Dendritic cell treated with granulocyte-macrophage colony-stimulating factor and Interleukin-4, amounts not matched to agents 40 ng/mL and 50 ng/mL, for 4 days (primary cell): ENCODE results near the gene MACROD1.

Experiments
- H3K27ac Mint-ChIP-seq: one replicate; pipeline ENCODE4 v1.8.0; 2022; ENCODE audit warnings: mild to moderate bottlenecking, mixed read lengths
- H3K27me3 Mint-ChIP-seq: one replicate; pipeline ENCODE4 v1.8.0; 2022; ENCODE audit warnings: mild to moderate bottlenecking, mixed read lengths
- H3K36me3 Mint-ChIP-seq: one replicate; pipeline ENCODE4 v1.8.0; 2022; ENCODE audit warnings: low read depth, mixed read lengths
- H3K4me1 Mint-ChIP-seq: one replicate; pipeline ENCODE4 v1.8.0; 2022; ENCODE audit warnings: low read depth, mixed read lengths
- H3K4me3 Mint-ChIP-seq: one replicate; pipeline ENCODE4 v1.8.0; 2022; ENCODE audit warnings: mild to moderate bottlenecking, moderate library complexity, mixed read lengths
- H3K9me3 Mint-ChIP-seq: one replicate; pipeline ENCODE4 v1.8.0; 2022; ENCODE audit warnings: mixed read lengths
- intact Hi-C: fragments of 100-400 bp; cut with micrococcal nuclease; formaldehyde crosslinking; loops from one replicate; pipeline ENCODE4 v1.15.0; 2022

Gene MACROD1

DNA sequence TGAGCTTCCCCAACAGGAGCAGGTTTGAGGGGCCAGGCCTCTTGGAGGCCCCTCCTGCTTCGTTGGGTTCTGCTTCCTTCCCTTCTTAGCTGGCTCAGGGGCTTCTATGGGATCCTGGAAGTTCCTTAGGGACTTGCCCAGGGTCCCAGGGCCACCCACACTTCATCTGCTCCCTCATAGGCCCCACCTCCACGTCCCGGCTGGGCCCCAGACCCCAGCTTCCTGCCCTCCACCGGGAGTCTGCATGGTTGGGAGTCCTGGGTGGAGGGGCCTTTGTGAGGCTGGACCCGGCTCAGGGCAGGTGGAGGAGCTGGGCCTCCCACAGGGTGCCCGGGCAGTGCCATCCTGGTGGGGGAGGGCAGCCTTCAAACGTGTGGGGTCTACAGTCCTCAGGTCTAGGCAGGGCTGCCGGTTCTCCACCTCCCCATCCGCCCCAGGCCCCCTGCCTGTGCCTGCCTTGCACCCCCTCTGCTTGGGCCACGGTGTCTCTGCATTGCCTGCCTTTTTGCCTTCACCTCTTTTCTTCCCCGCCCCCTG lies 168.0 kb downstream of the MACROD1 start:
- H3K9me3 Mint-ChIP-seq, result no peaks in the 10 kb centered on the region

DNA sequence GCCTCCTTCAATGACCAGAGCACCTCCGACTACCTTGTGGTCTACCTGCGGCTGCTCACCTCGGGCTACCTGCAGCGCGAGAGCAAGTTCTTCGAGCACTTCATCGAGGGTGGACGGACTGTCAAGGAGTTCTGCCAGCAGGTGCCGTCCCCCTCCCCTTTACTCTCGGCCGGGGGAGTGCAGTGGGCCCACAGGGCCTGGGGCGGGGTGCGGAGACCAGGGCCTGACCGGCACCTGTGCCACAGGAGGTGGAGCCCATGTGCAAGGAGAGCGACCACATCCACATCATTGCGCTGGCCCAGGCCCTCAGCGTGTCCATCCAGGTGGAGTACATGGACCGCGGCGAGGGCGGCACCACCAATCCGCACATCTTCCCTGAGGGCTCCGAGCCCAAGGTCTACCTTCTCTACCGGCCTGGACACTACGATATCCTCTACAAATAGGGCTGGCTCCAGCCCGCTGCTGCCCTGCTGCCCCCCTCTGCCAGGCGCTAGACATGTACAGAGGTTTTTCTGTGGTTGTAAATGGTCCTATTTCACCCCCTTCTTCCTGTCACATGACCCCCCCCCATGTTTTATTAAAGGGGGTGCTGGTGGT lies 168.7 kb downstream of the MACROD1 start:
- peaks cover 62% of the 10 kb centered on the region for H3K36me3 Mint-ChIP-seq
- H3K9me3 Mint-ChIP-seq, result no peaks in the 10 kb centered on the region
- peaks cover 45% of the 10 kb centered on the region for H3K27me3 Mint-ChIP-seq
- intact Hi-C loops, result no loop called here
- peaks cover 81% of the 10 kb centered on the region for H3K4me1 Mint-ChIP-seq
- H3K4me3 Mint-ChIP-seq, result no peak overlapping the region
- H3K27ac Mint-ChIP-seq, result no peak overlapping the region

More for the DNA sequence above, 168.0 kb downstream of the MACROD1 start:
- peaks cover 52% of the 10 kb centered on the region for H3K27me3 Mint-ChIP-seq
- peaks cover 85% of the 10 kb centered on the region for H3K4me1 Mint-ChIP-seq
- peaks cover 57% of the 10 kb centered on the region for H3K36me3 Mint-ChIP-seq
- no peak overlapping the region for H3K4me3 Mint-ChIP-seq
- intact Hi-C loops, result no loop called here
- peak overlapping the region; percentile 9 for H3K27ac Mint-ChIP-seq

DNA sequence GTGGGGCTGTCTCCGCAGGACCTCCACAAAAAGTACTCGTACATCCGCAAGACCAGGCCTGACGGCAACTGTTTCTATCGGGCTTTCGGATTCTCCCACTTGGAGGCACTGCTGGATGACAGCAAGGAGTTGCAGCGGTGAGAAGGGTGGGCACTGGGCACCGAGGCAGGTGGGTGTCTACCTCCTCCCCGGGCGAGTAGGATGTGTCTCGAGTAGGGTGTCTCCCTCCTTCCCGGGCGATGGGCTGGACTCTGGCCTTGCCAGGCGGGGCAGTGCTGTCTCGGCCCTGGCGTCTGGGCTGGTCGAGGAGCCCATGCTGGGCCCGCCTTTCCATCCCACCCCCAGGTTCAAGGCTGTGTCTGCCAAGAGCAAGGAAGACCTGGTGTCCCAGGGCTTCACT lies 169.4 kb downstream of the MACROD1 start:
- H3K27me3 Mint-ChIP-seq, result peaks cover 38% of the 10 kb centered on the region
- H3K27ac Mint-ChIP-seq, result no peak overlapping the region
- H3K4me1 Mint-ChIP-seq, result peaks cover 81% of the 10 kb centered on the region
- intact Hi-C loops, result no loop called here
- no peaks in the 10 kb centered on the region for H3K9me3 Mint-ChIP-seq
- no peak overlapping the region for H3K4me3 Mint-ChIP-seq
- peaks cover 69% of the 10 kb centered on the region for H3K36me3 Mint-ChIP-seq

DNA sequence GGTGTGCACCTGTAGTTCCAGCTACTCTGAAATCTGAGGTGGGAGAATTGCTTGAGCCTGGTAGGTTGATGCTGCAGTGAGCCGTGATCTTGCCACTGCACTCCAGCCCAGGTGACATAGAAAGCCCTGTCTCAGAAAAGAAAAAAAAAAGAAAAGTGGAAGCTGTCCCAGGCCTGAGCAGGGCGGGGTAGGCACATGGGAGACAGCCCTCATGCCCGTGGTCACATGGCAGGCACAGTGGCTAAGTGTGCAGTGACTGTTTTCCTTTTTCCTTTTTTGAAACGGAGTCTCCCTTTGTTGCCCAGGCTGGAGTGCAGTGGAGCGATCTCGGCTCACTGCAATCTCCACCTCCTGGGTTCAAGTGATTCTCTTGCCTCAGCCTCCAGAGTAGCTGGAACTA lies 171.9 kb downstream of the MACROD1 start:
- peaks cover 95% of the 10 kb centered on the region for H3K36me3 Mint-ChIP-seq
- peak overlapping the region; percentile 2 for H3K4me3 Mint-ChIP-seq
- peak overlapping the region; percentile 71 for H3K27ac Mint-ChIP-seq

DNA sequence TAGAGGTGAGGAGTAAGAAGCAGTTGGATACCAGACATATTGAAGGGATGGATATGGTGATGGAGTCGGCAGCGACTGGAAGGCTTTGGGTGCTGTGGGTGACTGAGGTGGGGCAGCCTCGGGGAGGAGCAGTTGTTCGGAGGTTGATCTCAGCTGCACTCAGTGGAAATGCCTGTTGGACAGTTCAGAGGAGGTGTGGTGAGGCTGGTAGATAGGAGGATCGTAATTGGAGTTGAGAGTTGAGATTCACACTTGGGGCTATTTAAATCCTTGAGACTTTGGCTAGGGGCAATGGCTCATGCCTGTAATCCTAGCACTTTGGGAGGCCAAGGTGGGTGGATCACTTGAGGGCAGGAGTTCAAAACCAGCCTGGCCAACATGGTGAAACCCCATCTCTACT lies 172.8 kb downstream of the MACROD1 start:
- H3K4me3 Mint-ChIP-seq, result no peak overlapping the region
- peaks cover 69% of the 10 kb centered on the region for H3K4me1 Mint-ChIP-seq
- H3K27ac Mint-ChIP-seq, result peak overlapping the region; percentile 71
- no peaks in the 10 kb centered on the region for H3K9me3 Mint-ChIP-seq
- H3K27me3 Mint-ChIP-seq, result peaks cover 11% of the 10 kb centered on the region
- intact Hi-C loops, result no loop called here
- peaks cover 97% of the 10 kb centered on the region for H3K36me3 Mint-ChIP-seq

More for the DNA sequence above, 171.9 kb downstream of the MACROD1 start:
- Mint-ChIP-seq H3K4me1 (peaks cover 71% of the 10 kb centered on the region), H3K9me3 (no peaks in the 10 kb centered on the region), H3K27me3 (peaks cover 18% of the 10 kb centered on the region)
- intact Hi-C loops, result no loop called here

DNA sequence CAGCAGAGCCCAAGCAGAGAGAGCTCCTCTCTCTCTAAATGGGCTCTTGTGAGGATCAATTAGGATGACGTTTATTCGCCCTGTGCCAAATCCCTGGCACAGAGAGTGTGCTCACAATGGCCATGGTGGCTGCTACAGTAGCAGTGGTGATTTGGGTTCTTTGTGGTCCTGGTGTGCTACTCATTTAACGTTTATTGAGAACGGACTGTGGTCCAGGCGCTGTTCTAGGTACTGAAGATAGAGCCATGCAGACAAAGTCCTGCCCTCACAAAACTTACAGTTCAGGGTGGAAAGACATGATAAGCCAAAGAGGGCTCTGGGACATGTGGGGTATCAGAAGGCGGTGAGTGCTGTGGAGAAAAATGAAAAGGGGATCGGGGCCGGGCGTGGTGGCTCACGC lies 174.4 kb downstream of the MACROD1 start:
- H3K4me1 Mint-ChIP-seq, result peaks cover 68% of the 10 kb centered on the region
- H3K4me3 Mint-ChIP-seq, result no peak overlapping the region
- peaks cover 90% of the 10 kb centered on the region for H3K36me3 Mint-ChIP-seq
- intact Hi-C loops, result no loop called here
- no peak overlapping the region for H3K27ac Mint-ChIP-seq
- no peaks in the 10 kb centered on the region for H3K9me3 Mint-ChIP-seq
- H3K27me3 Mint-ChIP-seq, result no peaks in the 10 kb centered on the region

DNA sequence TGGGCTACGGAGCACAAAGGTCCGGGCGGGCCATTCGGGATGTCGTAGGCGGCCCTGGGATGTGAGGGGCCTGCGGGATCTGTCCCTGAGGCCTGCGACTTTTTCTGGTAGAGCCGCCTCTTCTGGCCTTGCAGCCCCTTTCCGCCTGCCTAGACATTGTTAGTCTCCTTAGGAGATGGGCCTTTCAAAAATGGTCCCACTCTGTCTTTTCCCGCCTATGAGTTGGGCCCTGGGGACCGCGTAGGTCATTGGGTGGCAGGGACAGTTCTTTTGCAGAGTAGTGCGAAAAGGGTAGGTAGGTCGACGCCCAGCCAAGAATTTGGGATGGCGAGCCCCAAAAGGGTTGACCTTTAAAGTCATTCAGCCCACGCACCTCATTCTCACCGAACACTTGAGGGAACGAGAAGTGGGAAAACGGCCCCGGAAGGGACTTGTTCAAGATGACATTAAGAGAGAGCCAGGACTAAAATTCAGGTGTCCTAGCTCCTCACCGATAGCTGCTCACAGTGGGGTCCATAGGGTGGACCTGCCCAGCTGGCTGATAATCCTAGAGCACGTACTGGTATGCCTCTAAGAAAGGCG lies 178.9 kb downstream of the MACROD1 start:
- no peaks in the 10 kb centered on the region for H3K9me3 Mint-ChIP-seq
- intact Hi-C loops, result loop anchor here (1.0 kb wide), 1 partner anchor 13 kb away; the partner anchor contains the start of gene COX8A

DNA sequence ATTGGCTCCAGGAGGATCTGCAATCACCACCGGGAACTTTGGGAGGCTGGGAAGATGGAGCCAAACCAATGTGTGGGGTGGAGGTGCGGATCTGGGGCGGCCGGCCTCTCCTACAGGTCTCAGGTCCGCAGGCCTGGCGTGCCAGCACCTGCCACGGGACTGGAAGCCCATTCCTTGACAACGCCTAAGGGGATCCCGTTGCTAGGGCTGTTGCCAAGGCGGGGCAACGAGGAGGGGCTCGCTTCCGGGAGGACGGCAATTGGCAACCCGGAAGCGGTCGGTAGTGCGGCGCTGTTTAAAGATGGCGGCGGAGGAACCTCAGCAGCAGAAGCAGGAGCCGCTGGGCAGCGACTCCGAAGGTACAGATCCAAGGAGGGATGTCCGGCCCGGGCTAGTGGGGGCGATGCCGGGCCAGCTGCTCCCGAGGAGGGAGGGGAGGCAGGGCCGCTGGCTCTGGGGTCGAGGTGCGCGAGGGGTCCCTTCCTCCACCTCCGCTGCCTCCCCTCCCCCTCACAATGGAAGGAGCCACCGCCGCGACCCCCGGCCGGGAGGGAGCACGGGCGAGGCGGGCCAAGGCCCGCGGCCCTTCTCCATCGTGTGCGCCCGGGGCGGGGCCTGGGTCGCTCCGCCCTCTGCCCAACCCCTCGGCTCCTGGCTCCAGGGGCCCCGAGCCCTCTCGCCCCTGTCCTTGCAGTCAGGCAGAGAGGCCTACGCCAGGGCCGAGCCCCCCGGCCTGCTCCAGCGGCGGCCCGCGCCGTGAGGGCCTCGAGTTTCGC lies 179.6 kb downstream of the MACROD1 start, which contains the start of gene OTUB1:
OTUB1 (plus strand) TSS at position 283 of the 776 bp plus-strand sequence; CDS start at position 302, 19 bp downstream.
- peaks cover 42% of the 10 kb centered on the region for H3K4me1 Mint-ChIP-seq
- H3K4me3 Mint-ChIP-seq, result peak within 1 kb of the TSS; percentile 96
- H3K9me3 Mint-ChIP-seq, result no peaks in the 10 kb centered on the region
- H3K27me3 Mint-ChIP-seq, result no peaks in the 10 kb centered on the region
- peaks cover 47% of the 10 kb centered on the region for H3K36me3 Mint-ChIP-seq
- peak within 1 kb of the TSS; percentile 97 for H3K27ac Mint-ChIP-seq
- intact Hi-C loops, result loop anchor here (1.0 kb wide), 1 partner anchor 12 kb away; the partner anchor contains the start of gene COX8A

More for the DNA sequence above, 178.9 kb downstream of the MACROD1 start:
- H3K4me3 Mint-ChIP-seq, result peak overlapping the region; percentile 96
- peak overlapping the region; percentile 97 for H3K27ac Mint-ChIP-seq
- no peaks in the 10 kb centered on the region for H3K27me3 Mint-ChIP-seq
- H3K36me3 Mint-ChIP-seq, result peaks cover 54% of the 10 kb centered on the region
- peaks cover 42% of the 10 kb centered on the region for H3K4me1 Mint-ChIP-seq

DNA sequence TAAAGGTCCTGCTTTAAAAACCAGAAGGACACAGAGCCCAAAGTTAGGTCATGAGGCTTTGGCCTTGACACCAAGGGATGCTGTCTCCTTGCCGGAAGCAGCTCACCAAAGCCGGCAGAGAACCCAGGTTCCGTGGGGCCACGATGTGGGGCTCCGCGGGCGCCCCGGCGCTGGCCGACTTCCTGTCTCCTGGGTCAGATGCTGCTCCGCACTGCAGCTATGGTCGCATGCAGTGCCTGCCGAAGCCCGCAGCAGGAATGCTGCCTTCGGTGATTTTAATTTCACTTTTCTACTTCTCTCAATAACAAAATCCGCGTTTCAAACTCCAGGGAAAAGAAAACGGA lies 180.1 kb downstream of the MACROD1 start:
- H3K4me3 Mint-ChIP-seq, result peak overlapping the region; percentile 96
- H3K36me3 Mint-ChIP-seq, result peaks cover 42% of the 10 kb centered on the region
- H3K27me3 Mint-ChIP-seq, result no peaks in the 10 kb centered on the region
- peaks cover 44% of the 10 kb centered on the region for H3K4me1 Mint-ChIP-seq
- intact Hi-C loops, result loop anchor here (1.0 kb wide), 1 partner anchor 11 kb away; the partner anchor contains the start of gene COX8A
- H3K9me3 Mint-ChIP-seq, result no peaks in the 10 kb centered on the region
- peak overlapping the region; percentile 97 for H3K27ac Mint-ChIP-seq

DNA sequence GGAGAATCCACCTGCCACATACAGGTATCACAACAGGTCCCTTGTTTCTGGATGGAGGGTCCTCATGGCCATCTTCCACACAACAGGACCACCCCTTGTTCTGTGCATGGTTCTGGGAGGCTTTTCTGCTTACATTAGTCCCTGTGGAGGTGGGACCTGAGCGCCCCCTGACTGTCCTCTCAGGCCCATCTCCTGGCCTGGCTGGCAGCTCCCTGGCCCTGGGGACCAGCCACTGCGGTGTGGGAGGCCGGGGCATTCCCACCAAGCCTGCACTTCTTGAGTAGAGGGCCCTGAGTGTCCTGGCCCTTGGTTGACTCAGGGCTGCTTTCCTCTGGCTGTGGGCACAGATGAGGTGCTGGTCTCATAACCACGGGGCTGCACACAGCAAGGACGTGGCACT lies 186.5 kb downstream of the MACROD1 start:
- Mint-ChIP-seq H3K36me3 (peaks cover 46% of the 10 kb centered on the region), H3K27me3 (no peaks in the 10 kb centered on the region), H3K9me3 (no peaks in the 10 kb centered on the region), H3K4me1 (peaks cover 46% of the 10 kb centered on the region), H3K4me3 (no peak overlapping the region), H3K27ac (peak overlapping the region; percentile 8)
- intact Hi-C loops, result no loop called here

DNA sequence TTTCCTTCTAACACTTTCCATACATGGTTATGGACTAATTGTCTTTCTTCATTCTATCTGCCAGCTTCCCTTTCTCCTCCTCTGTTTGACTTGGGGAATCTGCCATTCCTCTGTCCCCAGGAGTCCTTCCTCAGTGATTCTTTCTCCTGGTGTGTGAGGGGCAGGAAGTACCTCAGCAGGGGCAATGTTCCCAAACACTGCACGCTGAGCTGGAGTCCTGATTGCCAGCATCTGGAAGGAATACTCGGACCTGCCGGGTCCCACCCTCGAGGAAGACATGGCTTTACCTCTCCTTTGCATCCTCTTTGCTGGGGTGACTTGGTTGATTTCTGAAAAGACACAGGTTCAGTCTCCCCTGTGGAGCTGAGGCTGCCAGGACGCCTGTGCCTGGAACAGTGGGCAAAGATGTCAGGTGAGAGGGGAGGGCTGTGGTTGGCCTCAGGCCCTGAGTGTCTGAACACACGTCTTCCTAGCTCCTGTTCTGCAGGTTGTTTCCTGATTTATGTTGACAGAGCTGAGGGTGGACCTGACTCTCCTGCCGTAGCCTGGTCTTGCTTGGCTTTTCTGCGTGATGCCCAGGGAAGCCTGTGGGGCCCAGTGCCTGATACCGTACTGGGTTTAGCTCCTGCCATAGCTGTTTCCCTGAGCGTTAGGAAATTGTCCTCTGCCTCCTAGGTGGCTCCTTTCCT lies 187.2 kb downstream of the MACROD1 start:
- peaks cover 50% of the 10 kb centered on the region for H3K4me1 Mint-ChIP-seq
- H3K27ac Mint-ChIP-seq, result peak overlapping the region; percentile 8
- intact Hi-C loops, result no loop called here
- no peaks in the 10 kb centered on the region for H3K27me3 Mint-ChIP-seq
- H3K9me3 Mint-ChIP-seq, result no peaks in the 10 kb centered on the region
- H3K4me3 Mint-ChIP-seq, result no peak overlapping the region
- peaks cover 48% of the 10 kb centered on the region for H3K36me3 Mint-ChIP-seq

DNA sequence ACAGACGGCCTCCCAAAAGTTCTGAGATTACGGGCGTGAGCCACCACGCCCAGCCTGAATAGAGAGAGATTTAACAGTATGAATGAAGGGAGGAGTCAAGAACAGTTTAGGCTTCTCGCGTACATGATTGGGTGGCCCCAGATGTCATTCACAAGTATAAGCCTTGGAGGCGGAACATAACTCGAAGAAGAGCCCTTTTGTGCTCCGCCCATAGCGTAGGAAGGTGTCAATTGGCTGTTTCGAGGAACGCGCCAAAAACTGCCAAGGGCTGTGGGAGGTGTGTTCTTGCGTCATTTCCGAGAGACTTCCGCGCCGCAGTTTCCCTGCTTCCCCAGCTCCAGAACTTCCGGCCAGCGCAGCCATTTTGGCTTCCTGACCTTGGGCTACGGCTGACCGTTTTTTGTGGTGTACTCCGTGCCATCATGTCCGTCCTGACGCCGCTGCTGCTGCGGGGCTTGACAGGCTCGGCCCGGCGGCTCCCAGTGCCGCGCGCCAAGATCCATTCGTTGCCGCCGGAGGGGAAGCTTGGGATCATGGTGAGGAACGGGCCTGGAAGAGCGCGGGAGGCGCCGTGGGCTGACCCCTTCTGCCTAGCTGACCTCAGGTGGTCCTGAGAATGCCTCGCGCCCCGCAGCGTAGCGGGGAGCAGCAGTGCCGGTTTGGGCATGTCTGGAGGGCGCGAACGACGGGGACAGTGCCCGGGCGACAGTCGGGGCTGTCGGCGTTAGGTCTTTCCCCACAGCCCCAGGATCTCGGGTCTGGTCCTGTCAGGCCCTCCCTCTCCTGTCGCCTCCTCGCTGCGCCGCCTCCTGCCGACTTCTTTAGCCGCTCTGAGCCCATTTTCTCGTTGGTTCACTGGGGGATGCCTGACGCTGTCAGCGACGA lies 191.4 kb downstream of the MACROD1 start, which contains the start of gene COX8A:
COX8A (plus strand) TSS at position 362 of the 885 bp plus-strand sequence; CDS start at position 423, 61 bp downstream.
- peaks cover 45% of the 10 kb centered on the region for H3K36me3 Mint-ChIP-seq
- peak within 1 kb of the TSS; percentile 99 for H3K4me3 Mint-ChIP-seq
- intact Hi-C loops, result loop anchor here (1.0 kb wide), 1 partner anchor 12 kb away; the partner anchor contains the start of gene OTUB1
- peaks cover 47% of the 10 kb centered on the region for H3K4me1 Mint-ChIP-seq
- peak within 1 kb of the TSS; percentile 99 for H3K27ac Mint-ChIP-seq
- peaks cover 2% of the 10 kb centered on the region for H3K27me3 Mint-ChIP-seq
- no peaks in the 10 kb centered on the region for H3K9me3 Mint-ChIP-seq
